Measurements from ENCODE around the gene ATP2B2.
"Not testable (repeated sequence)": the region's sequence is repeated elsewhere in the genome, so short reads cannot be mapped to it uniquely, and the experiment has no call there.

Gene ATP2B2

GRCh38 chr3:10399634-10400033 lies 105.8 kb downstream of the ATP2B2 start:
- no peak for DNase-seq

GRCh38 chr3:10398341-10398740 lies 107.0 kb downstream of the ATP2B2 start:
- DNase-seq = no peak

GRCh38 chr3:10397879-10398278 lies 107.5 kb downstream of the ATP2B2 start:
- DNase-seq = no peak

GRCh38 chr3:10396931-10397330 lies 108.5 kb downstream of the ATP2B2 start:
- no peak for DNase-seq

GRCh38 chr3:10396083-10396482 lies 109.3 kb downstream of the ATP2B2 start:
- no peak for DNase-seq

DNA sequence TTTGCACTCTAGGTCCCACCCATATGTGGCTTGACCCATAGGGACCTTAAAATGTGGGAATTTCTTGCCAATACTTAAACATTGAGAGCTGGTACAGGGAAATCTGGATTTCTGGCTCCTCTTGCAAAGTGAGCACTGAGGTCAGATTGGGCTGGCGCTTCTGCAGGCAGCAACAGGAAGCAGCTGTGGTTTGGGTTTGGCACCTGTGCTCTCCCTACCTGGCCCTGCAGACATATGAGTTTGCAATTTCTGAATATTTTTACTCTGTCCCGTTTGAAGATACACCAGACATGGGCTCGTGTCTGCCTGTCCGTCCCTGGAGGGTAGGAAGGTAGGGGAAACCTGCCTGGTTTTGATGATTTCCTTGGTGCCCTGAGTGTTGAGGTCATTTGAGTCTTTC lies 109.7 kb downstream of the ATP2B2 start:
- no peak for DNase-seq

DNA sequence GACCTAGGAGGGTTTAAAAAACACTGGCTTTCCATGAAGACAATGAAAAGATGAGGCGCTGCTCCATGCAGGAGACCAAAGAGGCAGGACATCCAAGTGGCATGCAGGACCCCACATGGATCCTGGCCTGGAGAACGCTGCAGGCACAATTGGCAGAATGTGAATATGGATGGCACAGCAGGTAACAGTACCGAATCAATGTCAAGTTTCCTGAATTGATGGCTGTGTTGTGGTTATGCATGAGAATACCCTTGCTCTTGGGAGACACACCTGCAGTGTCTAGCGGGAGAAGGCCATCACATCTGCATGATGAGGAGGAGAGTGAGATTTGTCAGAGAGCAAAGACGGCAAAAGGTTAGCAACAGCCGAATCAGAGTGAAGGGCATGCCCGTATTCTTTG lies 110.2 kb downstream of the ATP2B2 start:
- no peak for DNase-seq

GRCh38 chr3:10394491-10395025 lies 110.8 kb downstream of the ATP2B2 start:
- no peak for DNase-seq

DNA sequence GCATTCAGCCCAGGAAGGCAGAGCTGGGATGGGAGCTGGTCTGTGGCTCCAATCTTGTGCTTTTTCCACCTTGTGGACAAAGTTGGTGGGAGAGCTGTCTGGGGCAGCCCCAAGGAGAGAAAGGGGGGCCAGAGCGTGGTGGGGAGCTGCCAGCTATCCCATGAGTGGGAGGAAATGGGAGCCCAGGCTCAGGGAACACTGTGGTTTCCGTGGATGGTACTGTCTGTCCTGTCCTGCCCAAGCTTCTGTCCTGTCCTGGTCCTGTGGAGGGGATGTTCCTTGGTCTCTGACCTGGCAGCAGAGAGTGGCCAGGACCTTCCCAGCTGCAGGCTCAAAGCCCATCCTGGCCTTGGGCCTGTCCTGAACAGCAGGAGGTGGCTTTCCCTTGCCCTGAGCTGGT lies 111.9 kb downstream of the ATP2B2 start:
- no peak for DNase-seq

- no peak for DNase-seq
Observed at GRCh38 chr3:10392906-10393461, 112.4 kb downstream of the ATP2B2 start.

DNA sequence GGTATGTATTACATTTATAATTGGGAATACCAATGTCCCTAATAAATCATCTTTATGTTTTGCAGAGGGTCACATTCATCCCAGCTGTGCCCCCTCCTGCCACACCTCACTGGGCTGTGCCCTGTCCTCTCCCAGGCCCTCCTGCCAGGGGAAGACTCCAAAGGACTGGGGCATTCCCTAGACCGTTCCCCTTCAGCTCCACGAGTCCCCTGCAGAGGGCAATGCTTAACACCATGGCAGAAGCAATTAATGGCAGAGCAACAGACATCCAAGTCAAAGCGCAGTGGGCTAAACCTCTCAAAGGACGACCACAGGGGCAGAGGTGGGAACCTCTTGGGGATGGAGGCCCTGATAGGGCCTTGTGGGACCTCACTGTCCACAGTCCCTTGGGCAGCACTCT lies 113.1 kb downstream of the ATP2B2 start:
- no peak for DNase-seq

DNA sequence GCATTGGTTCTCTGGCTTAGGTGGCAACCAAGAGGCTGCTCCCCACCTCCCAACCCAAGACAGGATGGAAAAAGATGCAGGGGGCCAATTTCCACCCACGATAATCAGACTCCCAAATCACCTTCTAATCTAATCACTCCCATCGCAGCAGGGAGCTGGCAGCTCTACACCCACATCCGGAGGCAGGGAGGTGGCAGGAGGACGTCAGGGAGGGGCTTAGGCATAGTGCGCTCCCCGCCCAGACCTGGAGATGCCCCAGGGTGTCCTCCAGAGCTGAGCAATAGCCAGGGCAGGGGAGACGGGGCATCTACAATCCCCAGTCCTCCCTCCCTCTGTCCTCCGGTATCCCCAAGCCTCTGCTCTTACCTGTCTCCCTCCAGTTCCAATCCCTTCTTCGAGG lies 114.0 kb downstream of the ATP2B2 start:
- DNase-seq = no peak

GRCh38 chr3:10390641-10391373 lies 114.6 kb downstream of the ATP2B2 start:
- DNase-seq = no peak

DNA sequence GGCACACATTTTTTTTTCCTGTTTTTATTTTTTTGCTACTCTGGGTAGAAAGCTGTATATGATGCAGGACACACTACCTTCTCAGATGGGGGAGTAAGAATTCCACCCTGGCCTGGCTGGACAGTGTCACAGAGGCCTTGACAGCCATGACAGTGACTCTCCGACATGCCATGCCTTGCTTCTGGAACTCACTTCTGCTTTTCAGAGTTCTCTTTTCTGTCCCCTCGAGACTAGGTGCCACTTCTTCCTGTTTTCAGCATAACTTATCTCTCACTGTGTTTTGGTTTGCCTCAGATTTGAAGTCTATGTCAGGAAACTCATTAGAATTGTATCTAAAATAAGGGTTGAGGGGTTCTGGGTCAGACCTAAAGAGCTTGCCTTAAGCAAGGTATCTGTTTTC lies 115.4 kb downstream of the ATP2B2 start:
- DNase-seq = no peak

DNA sequence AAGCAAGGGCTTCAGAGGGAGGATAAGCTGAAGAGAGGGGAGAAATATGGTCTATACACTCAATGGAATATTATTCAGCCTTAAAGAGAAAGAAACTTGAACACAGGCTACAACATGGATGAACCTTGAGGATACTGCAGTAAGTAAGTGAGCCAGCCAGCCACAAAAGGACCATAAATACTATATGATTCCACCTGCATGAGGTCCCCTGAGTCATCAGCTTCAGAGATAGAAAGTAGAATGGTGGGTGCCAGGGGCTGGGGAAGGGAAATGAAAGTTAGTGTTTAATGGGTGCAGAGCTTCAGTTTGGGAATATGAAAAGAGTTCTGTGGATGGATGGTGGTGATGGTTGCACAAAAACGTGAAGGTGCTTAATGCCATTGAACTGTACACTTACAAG lies 116.0 kb downstream of the ATP2B2 start:
- no peak for DNase-seq

DNA sequence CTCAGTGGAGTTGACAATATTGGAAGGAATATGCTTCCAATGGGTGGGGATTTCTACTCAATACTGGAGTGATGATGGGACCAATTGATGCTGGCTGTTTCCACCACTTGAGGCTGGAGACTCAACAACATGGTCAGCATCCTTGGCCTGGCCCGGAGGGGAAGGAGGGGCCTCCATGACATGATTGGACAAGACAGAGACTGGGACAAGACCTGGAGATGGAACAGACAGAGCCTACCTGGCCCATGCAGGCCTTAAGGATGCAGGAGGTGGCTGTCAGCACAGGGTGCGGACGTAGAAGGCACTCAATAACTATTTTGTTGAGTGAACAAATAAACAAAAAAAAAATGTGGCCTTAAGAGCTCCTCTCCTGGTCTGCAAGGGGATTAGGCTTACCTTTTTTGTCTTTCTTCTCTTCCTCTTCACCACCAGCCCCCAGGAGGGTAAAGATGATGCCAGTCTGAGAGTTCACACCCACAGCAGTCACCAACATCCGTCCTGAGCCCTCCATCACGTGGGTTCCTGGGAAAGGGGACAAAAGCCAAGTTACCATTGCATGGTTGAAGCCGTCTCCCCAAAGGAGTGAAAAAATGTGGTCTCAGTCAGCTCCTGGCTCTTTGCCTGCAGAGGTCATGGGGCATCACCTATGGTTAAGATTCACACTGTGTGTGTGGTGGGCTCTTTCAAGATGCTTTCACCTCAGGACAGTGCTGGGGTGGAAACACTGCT lies 117.3 kb downstream of the ATP2B2 start:
- no peak for DNase-seq

DNA sequence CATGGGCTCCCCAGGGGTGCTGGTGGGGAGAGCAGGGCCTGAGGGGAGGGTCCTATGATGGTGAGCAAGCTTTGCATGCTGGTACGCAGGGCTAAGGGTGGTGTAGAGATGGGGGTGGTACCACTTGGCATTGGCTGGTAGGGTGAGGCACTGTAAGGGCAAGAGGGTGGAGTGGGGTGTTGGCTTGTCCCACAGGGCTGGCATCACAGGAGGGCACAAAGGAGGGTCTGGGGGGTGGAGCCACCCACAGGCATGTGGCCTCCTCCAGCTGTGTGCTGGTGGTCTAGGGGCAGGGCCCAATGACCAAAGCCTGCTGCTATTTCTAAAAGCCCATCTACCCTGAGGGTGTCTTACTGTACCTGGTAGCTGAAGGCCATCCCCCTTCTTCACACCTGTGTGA lies 119.3 kb downstream of the ATP2B2 start:
- DNase-seq = no peak

DNA sequence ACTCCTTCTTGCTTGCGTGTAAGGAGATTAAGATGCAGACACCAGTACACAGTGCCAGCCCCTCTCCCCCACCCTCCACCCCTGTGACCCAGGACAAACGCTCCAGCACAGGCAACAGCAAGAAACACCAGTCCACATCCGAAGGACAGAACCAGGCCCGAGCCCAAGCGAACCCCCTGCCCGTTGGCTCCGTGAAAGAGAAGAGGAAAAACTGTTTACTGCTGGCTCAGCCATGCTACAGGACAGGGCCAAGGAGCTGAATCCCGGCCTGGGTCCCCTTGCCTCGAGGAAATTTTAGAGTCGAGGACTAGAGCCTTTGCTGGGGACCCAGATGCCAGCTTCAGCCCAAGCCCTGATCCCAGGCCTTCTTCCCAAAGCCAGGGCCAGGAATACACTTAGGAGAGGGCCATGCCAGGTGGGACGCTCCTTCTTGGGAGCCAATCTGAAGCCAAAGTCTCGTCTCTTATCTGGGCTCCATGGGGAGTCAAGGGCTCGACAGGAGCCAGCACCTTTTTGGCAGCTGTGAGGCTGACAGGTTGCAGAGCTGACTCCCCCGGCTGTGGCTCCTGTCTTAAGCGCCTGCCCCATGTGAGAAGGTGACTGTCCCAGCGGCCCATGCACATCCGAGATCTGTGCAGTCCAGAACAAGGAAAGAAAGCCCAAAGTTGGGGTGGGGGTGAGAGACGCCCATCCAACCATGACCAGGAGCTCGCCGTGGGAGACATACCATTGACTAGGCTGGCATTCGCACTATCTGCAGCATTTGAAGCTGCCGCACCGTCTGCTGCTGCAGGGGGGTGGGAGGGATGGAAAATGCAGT lies 120.6 kb downstream of the ATP2B2 start:
- no peak for DNase-seq

DNA sequence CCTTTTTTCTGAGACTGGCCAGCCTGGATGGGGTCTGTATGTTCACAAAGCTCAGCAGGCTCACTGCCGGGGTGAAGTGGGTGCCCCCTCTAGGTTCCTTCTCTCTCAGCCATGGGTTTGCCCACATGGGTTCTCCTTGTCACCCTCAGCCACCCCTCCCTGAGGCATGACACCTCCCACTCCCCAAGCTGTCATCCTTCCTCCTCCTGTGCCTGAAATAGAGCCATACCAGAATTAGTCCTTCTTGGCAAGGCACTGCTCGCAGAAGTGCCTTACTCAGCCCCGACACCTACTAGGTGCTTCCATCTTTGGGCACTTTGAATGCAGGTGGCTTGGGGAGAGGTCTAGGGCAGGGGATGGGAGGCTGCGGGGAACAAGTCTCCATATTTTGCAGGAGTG lies 121.5 kb downstream of the ATP2B2 start:
- no peak for DNase-seq

GRCh38 chr3:10382892-10383849 lies 122.2 kb downstream of the ATP2B2 start:
- no peak for DNase-seq

- not testable (repeated sequence) for DNase-seq
Observed at GRCh38 chr3:10382445-10382844, 122.9 kb downstream of the ATP2B2 start.

DNA sequence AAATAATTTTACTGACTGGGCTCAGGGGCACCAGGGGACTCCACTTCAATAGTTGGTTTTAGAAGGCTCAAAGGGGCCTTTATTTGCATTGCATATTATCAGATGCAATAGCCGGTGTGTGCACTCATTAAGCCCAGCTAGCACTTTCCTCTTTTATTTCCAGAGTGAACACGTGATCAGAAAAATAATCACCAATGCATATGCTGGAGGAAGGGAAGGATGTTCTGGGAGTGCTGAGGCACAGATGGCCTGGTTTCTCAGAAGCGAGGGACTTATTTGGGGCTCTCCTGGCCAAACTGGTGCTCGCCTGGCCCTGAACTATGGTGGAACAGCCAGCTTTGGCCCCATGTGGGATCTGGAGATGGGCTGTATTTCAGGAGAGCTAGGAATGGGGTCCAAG lies 124.0 kb downstream of the ATP2B2 start:
- no peak for DNase-seq

All from fibroblast of skin of abdomen (primary cell).